Activated CD4-positive, alpha-beta T cell treated with anti-CD3 and anti-CD28 coated beads, Interleukin-2, amount 10 ng/mL, durations not matched to agents 24 days and 14 days (primary cell): ENCODE data around the gene OSBPL1A. TPM values are rescaled to one million over a fixed set of nuclear protein-coding genes. Genes with fewer than 3 reads are reported as not detected.

Source experiments
- DNase-seq: peaks from one replicate; pipeline ENCODE4 v3.0.0; 2022
- H3K27ac Mint-ChIP-seq: one replicate; pipeline ENCODE4 v1.8.0; 2022; ENCODE audit warnings: mild to moderate bottlenecking, mixed read lengths
- H3K27me3 Mint-ChIP-seq: one replicate; pipeline ENCODE4 v1.8.0; 2022; ENCODE audit warnings: mixed read lengths
- H3K36me3 Mint-ChIP-seq: one replicate; pipeline ENCODE4 v1.8.0; 2022; ENCODE audit warnings: low read depth, mild to moderate bottlenecking, mixed read lengths
- H3K4me1 Mint-ChIP-seq: one replicate; pipeline ENCODE4 v1.8.0; 2021; ENCODE audit warnings: mixed read lengths
- H3K4me3 Mint-ChIP-seq: one replicate; pipeline ENCODE4 v1.8.0; 2022; ENCODE audit warnings: mild to moderate bottlenecking, moderate library complexity, mixed read lengths
- H3K9me3 Mint-ChIP-seq: one replicate; pipeline ENCODE4 v1.8.0; 2021; ENCODE audit warnings: mixed read lengths
- intact Hi-C: fragments of 100-400 bp; cut with micrococcal nuclease; formaldehyde crosslinking; loops from one replicate; pipeline ENCODE4 v1.15.1; 2023
- total RNA-seq: library from RNA; stranded (reverse); gene quantifications from 2 replicates; pipeline ENCODE4 v1.2.3, GENCODE V29; 2022

OSBPL1A gene
- total RNA-seq, 1 donor from 2014 or later: 3.5 TPM

DNA sequence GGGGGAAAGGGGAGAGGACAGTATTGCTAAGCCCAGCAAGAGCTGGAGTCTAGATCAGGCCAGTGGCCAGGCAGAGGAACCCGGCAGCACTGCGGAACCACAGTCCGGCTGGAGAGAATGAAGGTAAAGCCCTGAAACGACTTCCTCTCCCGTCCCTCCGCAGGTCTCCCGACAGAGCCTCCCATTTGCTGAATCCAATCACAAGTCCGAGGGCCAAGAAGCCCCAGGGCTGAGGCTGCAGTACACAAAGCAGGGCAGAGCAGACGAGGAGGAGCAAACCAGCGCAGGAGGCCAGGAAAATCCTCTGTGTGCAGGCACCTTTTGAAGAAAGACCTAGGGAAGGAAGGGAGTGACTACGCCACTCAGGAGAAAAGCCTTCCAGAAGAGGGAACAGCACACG, 104.4 kb downstream of the OSBPL1A start:
- Mint-ChIP-seq H3K4me1 (no peaks in the 10 kb centered on the region), H3K27me3 (peaks cover 7% of the 10 kb centered on the region), H3K27ac (no peak overlapping the region), H3K36me3 (no peaks in the 10 kb centered on the region), H3K4me3 (no peak overlapping the region), H3K9me3 (no peaks in the 10 kb centered on the region)
- DNase-seq: no peak
- intact Hi-C loops: no loop called here

- no peaks in the 10 kb centered on the region for H3K9me3 Mint-ChIP-seq
- H3K27ac Mint-ChIP-seq: no peak overlapping the region
- no peaks in the 10 kb centered on the region for H3K36me3 Mint-ChIP-seq
- DNase-seq: no peak
- intact Hi-C loops: no loop called here
- H3K27me3 Mint-ChIP-seq: peaks cover 14% of the 10 kb centered on the region
- no peaks in the 10 kb centered on the region for H3K4me1 Mint-ChIP-seq
- no peak overlapping the region for H3K4me3 Mint-ChIP-seq
Observed at GRCh38 chr18:24278591-24278990, 119.0 kb downstream of the OSBPL1A start.

GRCh38 chr18:24277516-24278195, 120.0 kb downstream of the OSBPL1A start:
- H3K4me3 Mint-ChIP-seq: no peak overlapping the region
- H3K9me3 Mint-ChIP-seq: no peaks in the 10 kb centered on the region
- H3K4me1 Mint-ChIP-seq: no peaks in the 10 kb centered on the region
- no peak overlapping the region for H3K27ac Mint-ChIP-seq
- no peaks in the 10 kb centered on the region for H3K36me3 Mint-ChIP-seq
- no peak for DNase-seq
- intact Hi-C loops: no loop called here
- H3K27me3 Mint-ChIP-seq: peaks cover 20% of the 10 kb centered on the region

DNA sequence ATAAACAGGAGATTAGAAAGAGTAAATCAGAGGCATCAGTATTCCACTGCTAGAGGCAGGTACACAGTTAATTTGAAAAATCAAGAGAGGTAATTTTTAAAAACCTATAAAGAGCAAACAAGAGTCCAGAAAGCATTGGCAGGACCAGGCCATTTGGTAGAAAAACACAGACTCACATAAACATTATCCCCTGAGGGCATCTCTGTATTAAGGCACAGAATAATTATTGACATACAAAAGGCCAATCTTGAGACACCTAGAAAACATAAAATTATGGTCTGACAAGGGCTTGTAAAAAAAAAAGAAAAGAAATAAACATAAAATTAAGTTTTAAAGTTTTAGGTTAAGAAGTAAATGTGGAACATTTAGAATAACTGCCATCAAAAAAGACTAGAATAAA, 120.6 kb downstream of the OSBPL1A start:
- Mint-ChIP-seq H3K27me3 (peaks cover 23% of the 10 kb centered on the region), H3K27ac (no peak overlapping the region), H3K4me3 (no peak overlapping the region), H3K9me3 (no peaks in the 10 kb centered on the region), H3K36me3 (no peaks in the 10 kb centered on the region), H3K4me1 (peaks cover 2% of the 10 kb centered on the region)
- intact Hi-C loops: no loop called here
- no peak for DNase-seq

GRCh38 chr18:24274837-24275236, 122.8 kb downstream of the OSBPL1A start:
- peaks cover 39% of the 10 kb centered on the region for H3K27me3 Mint-ChIP-seq
- H3K9me3 Mint-ChIP-seq: no peaks in the 10 kb centered on the region
- H3K36me3 Mint-ChIP-seq: no peaks in the 10 kb centered on the region
- DNase-seq: no peak
- H3K27ac Mint-ChIP-seq: no peak overlapping the region
- intact Hi-C loops: no loop called here
- no peak overlapping the region for H3K4me3 Mint-ChIP-seq
- peaks cover 6% of the 10 kb centered on the region for H3K4me1 Mint-ChIP-seq

- no peaks in the 10 kb centered on the region for H3K36me3 Mint-ChIP-seq
- H3K27me3 Mint-ChIP-seq: peaks cover 48% of the 10 kb centered on the region
- no peak for DNase-seq
- H3K4me3 Mint-ChIP-seq: no peak overlapping the region
- intact Hi-C loops: no loop called here
- H3K4me1 Mint-ChIP-seq: peaks cover 6% of the 10 kb centered on the region
- H3K9me3 Mint-ChIP-seq: no peaks in the 10 kb centered on the region
- no peak overlapping the region for H3K27ac Mint-ChIP-seq
Observed at GRCh38 chr18:24273596-24273995, 124.0 kb downstream of the OSBPL1A start.

GRCh38 chr18:24272229-24272525, 125.4 kb downstream of the OSBPL1A start:
- intact Hi-C loops: no loop called here
- DNase-seq: no peak
- peaks cover 6% of the 10 kb centered on the region for H3K4me1 Mint-ChIP-seq
- H3K9me3 Mint-ChIP-seq: no peaks in the 10 kb centered on the region
- H3K36me3 Mint-ChIP-seq: no peaks in the 10 kb centered on the region
- H3K27ac Mint-ChIP-seq: no peak overlapping the region
- peak overlapping the region; percentile 57 for H3K4me3 Mint-ChIP-seq
- peaks cover 53% of the 10 kb centered on the region for H3K27me3 Mint-ChIP-seq

- peaks cover 52% of the 10 kb centered on the region for H3K27me3 Mint-ChIP-seq
- H3K27ac Mint-ChIP-seq: no peak overlapping the region
- H3K9me3 Mint-ChIP-seq: no peaks in the 10 kb centered on the region
- peak; percentile 61 for DNase-seq
- intact Hi-C loops: no loop called here
- H3K36me3 Mint-ChIP-seq: no peaks in the 10 kb centered on the region
- H3K4me1 Mint-ChIP-seq: peaks cover 6% of the 10 kb centered on the region
- peak overlapping the region; percentile 57 for H3K4me3 Mint-ChIP-seq
Observed at GRCh38 chr18:24271381-24272228, 126.0 kb downstream of the OSBPL1A start.

GRCh38 chr18:24270937-24271380, 126.7 kb downstream of the OSBPL1A start:
- DNase-seq: no peak
- Mint-ChIP-seq H3K36me3 (no peaks in the 10 kb centered on the region), H3K27me3 (peaks cover 57% of the 10 kb centered on the region), H3K4me3 (peak overlapping the region; percentile 54), H3K9me3 (no peaks in the 10 kb centered on the region), H3K27ac (no peak overlapping the region), H3K4me1 (peaks cover 6% of the 10 kb centered on the region)
- intact Hi-C loops: no loop called here

DNA sequence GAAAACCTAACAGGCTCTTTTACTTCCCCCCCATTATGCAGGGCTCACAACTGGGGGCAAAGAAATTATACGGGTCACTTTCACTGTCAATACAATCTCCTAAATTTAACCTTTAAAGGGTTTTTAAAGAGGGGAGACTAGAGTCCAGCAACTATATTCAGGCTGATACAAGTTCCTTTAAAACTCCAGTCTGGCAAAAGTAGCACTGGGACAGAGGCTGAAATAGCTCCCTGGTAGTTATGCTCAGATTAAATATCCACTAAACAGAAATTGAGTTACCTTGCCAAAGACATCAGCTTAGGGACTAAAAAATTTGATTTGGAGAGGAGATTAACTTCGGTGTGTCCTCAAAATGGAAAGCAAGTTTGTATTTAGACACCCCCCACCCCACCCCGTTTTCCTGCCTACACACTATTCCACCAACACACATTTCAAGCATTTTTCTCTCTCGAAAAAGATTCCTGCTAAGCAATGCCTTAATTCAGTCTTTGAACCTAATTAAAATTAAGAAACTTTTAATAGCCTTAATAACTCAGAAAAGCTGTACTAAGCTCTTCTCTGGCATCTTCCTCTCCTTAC, 127.2 kb downstream of the OSBPL1A start:
- H3K27me3 Mint-ChIP-seq: peaks cover 61% of the 10 kb centered on the region
- H3K4me1 Mint-ChIP-seq: peaks cover 6% of the 10 kb centered on the region
- H3K4me3 Mint-ChIP-seq: no peak overlapping the region
- intact Hi-C loops: no loop called here
- H3K27ac Mint-ChIP-seq: no peak overlapping the region
- DNase-seq: no peak
- H3K36me3 Mint-ChIP-seq: no peaks in the 10 kb centered on the region
- no peaks in the 10 kb centered on the region for H3K9me3 Mint-ChIP-seq

- Mint-ChIP-seq H3K36me3 (no peaks in the 10 kb centered on the region), H3K27ac (no peak overlapping the region), H3K4me3 (no peak overlapping the region), H3K27me3 (peaks cover 51% of the 10 kb centered on the region), H3K9me3 (no peaks in the 10 kb centered on the region), H3K4me1 (peaks cover 6% of the 10 kb centered on the region)
- intact Hi-C loops: no loop called here
- no peak for DNase-seq
Observed at GRCh38 chr18:24268784-24269550, 128.7 kb downstream of the OSBPL1A start.

DNA sequence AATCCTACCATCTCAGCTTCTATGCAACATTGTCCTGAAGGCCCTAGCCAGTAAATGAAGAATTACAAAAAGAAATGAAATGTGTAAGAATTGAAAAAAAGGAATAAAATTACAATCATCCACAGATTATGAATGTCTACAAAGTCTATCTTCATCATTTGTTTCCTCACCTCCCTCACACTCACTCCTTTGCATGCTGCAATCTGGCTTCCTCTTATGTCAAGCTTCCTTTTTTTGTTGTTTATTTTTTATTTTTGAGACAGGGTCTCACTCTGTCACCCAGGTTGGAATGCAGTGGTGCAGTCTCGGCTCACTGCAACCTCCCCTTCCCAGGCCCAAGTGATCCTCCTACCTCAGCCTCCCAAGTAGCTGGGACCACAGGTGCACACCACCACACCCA, 129.7 kb downstream of the OSBPL1A start:
- H3K36me3 Mint-ChIP-seq: no peaks in the 10 kb centered on the region
- no peak overlapping the region for H3K27ac Mint-ChIP-seq
- DNase-seq: no peak
- H3K4me1 Mint-ChIP-seq: peaks cover 6% of the 10 kb centered on the region
- peaks cover 43% of the 10 kb centered on the region for H3K27me3 Mint-ChIP-seq
- H3K4me3 Mint-ChIP-seq: no peak overlapping the region
- H3K9me3 Mint-ChIP-seq: no peaks in the 10 kb centered on the region
- intact Hi-C loops: no loop called here

GRCh38 chr18:24266131-24266530, 131.5 kb downstream of the OSBPL1A start:
- no peak overlapping the region for H3K4me3 Mint-ChIP-seq
- peaks cover 35% of the 10 kb centered on the region for H3K27me3 Mint-ChIP-seq
- intact Hi-C loops: no loop called here
- no peaks in the 10 kb centered on the region for H3K9me3 Mint-ChIP-seq
- no peak for DNase-seq
- H3K36me3 Mint-ChIP-seq: no peaks in the 10 kb centered on the region
- no peak overlapping the region for H3K27ac Mint-ChIP-seq
- peaks cover 2% of the 10 kb centered on the region for H3K4me1 Mint-ChIP-seq
